Hematopoietic multipotent progenitor cell treated with erythropoietin and hydrocortisone succinate and interleukin-3 and kit ligand, for 8 days (in vitro differentiated cells): Measurements from ENCODE around the gene PRKN.

Source experiments
- DNase-seq: peaks from one replicate; pipeline ENCODE4 v3.0.0-alpha.2; 2015

The PRKN gene

GRCh38 chr6:161745594-161746141 lies 981.9 kb downstream of the PRKN start:
- DNase-seq, result no peak

- DNase-seq, result no peak
Measured at GRCh38 chr6:161745128-161745527, 982.4 kb downstream of the PRKN start.

GRCh38 chr6:161744211-161745067 lies 983.1 kb downstream of the PRKN start:
- DNase-seq, result no peak

GRCh38 chr6:161743509-161744178 lies 983.9 kb downstream of the PRKN start:
- DNase-seq, result no peak

DNA sequence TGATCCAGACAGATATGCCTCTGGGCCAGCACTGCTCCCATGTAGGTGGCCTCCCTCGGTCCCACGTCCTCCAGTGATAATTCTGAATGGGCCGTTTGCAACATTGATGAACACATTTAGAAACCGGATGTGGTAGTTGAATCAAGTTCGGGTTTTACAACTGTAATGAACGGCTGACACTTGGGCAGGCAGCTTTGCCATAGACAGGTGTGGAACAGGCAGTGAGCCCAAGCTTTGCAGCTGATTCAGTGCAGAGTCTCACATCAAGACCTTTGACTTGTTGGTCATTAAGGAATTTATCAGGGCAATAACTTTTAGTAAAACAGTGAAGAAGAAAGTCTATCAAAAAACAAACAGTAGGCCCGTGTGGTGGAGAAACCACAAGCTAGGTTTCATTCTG lies 987.1 kb downstream of the PRKN start:
- no peak for DNase-seq

DNA sequence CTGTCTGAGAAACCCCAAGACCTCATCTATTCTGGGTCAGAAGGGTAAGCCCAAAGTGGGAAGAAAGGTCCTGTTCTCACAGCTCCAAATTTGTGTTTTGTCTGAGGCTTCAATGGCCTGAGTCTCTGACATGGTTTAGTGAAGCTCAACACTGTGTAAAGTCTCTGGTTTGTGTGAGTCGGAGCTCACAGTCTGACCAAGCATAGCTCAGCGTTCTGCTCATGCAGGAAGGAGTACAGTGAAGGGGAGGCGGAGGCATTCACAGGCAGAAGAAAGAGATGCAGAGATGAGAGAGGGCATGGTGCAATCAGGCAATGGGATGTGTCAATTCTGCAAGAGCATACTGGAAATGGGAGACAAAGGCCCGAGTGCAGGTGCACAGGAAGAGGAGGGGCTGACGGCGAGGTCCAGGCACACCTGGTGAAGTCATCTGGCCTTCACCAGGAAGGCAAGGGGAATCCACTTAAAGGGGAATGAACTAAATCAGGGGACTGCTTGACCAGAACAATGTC lies 990.7 kb downstream of the PRKN start:
- DNase-seq, result no peak

DNA sequence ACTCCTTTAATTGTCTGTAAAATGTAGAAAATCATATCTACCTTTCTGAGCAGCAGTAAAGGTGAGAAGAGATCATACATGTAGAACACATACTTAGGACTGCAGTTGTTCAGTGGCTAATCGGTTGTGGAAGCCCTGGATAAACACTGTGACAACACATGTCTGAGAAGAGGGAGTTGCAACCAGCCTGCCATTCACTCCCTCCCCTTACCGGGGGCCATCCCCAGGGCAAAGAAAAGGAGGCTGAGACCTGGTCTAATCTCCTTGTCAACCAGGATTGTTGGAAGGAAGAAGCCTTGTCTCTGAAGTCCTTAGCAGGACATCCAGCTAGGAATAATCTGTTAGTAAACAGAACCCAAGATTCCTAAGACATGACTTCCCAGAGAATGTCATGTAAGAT lies 991.2 kb downstream of the PRKN start:
- no peak for DNase-seq

DNA sequence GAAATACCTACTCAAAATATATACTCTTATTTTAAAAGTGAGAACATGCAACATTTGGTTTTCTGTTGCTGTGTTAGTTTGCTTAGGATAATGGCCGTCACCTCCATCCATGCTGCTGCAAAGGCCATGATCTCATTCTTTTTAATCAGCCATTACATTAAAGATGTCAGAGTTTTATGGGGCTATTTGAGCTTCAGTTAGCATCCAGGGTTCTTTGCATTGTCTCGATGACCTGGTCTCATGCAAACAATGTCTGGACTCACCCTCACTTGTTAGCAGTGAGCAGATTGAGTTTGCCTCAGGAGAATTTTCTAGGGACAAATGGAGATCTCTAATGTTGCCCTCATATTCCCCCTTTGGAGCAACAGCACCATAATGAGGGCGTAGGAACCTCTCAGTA lies 995.0 kb downstream of the PRKN start:
- no peak for DNase-seq

DNA sequence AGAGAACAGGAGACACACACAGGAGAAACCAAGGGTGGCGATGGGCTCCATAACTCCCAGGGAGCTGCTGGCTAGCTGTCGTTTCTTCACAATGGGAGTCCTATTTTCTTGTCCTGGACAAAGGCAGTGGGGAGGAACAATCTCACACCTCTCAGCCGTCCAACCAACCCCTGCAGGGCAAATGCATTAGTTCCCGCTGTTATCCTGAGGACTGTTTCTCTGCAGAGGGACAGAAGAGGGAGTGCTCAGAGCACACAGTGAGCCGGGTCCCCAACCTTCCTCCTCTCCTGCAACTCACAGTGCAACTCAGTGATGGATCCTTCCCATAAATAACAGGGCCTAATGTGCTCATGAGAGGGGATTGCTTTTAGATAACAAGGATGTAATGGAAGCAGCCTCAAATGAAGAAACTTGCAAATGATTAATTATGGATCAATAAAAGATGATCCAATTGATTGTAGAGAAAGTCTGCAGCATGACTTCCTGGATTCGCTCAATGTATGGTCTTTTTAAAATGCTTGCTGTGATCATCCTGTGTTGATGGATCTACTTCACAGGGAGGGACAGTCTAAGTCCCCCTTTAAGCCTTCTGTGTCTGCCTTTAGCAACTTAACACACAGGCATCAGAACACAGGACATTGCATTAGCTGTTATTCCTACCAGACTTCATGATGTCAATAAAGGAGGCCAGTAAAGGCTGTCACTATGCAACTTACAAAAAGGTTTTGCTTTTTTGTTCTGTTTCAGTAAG lies 1000.3 kb downstream of the PRKN start:
- DNase-seq, result no peak

- no peak for DNase-seq
Measured at GRCh38 chr6:161722394-161722793, 1005.2 kb downstream of the PRKN start.

DNA sequence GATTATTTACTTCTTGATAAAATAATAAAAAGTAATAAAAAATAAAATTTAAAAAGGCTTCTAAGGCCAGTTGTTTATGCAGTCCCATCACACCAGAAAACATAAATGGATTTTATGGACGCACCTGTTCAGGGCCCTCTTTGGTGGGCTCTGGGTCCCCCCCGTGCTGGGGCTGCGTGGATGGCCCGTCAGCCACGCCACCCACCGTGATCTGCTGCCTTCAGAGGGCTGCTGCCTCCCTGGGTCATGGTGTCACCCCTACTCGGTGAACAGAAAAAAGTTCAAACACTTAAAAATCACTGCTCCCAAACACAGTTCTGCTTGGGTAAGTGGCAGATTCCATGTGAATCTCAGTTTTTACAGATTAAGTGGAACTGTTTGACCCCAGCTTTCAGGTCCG lies 1006.1 kb downstream of the PRKN start:
- DNase-seq, result no peak

DNA sequence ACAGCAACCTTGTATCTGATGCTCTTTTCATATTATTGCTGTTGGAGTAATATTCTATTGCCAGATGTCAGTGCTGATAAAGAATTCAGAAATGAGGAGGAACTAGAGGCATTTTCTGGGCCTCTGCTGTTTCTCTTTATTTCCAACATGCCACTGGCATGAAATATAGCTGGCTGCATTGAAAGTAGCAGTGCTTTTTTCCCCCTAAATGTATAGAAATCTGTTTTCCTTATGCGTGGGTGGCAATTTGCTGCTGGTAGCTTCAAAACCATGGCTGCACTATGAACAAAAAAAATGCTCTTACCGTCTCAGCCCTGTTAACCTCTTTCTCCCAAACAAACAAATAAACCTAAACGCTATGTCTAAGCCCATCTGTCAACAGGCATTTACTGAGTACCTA lies 1011.4 kb downstream of the PRKN start:
- no peak for DNase-seq

DNA sequence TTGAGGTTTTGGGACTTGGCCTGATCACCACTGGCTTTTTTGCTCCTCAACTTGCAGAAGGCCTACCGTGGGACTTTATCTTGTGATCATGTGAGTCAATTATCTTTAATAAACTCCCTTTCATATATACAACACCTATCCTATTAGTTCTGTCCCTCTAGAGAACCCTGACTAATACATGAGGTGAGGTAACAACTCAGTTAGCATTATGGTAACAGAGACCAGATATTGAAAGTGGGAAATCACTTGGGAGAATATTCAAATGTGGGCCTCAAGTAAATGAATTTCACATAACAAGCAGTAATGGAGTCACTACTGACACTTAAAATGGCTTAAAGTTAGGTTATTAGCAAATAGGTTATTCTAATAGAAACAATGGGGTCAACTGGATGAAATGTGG lies 1015.6 kb downstream of the PRKN start:
- DNase-seq, result no peak

DNA sequence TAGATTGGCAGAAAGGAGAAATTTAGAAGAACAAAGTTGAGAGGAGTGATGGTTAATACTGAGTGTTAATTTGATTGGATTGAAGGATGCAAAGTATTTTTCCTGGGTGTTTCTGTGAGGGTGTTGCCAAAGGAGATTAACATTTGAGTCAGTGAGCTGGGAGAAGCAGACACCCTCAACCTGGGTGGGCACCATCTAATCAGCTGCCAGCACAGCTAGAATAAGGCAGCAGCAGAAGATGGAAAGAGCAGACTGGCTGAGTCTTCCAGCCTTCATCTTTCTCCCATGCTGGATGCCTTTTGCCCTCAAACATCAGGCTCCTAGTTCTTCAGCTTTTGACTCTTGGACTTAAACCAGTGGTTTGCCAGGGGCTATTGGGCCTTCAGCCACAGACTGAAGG lies 1016.1 kb downstream of the PRKN start:
- no peak for DNase-seq

- no peak for DNase-seq
Measured at GRCh38 chr6:161710698-161711097, 1016.9 kb downstream of the PRKN start.

GRCh38 chr6:161701056-161701455 lies 1026.5 kb downstream of the PRKN start:
- no peak for DNase-seq

GRCh38 chr6:161696801-161697200 lies 1030.8 kb downstream of the PRKN start:
- no peak for DNase-seq

GRCh38 chr6:161694995-161695394 lies 1032.6 kb downstream of the PRKN start:
- peak; percentile 11 for DNase-seq

DNA sequence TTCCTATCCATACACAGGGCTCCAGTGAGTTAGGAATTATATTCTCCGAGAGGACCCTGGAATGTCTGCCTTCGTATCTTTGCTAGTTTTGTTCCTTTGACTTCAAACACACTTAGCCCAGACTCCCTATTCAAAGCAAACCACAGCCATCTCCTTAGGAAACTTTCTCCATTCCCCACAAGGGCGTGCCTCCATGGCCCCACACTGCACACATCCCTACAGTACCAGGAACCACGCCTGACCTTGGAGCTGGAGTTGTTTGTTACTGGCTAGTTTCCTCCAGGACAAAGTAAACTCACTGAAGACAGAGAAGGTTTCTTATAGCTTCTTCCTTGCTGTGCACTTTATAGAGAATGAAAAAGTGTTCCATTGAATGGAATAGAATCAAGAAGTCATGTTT lies 1040.9 kb downstream of the PRKN start:
- no peak for DNase-seq

DNA sequence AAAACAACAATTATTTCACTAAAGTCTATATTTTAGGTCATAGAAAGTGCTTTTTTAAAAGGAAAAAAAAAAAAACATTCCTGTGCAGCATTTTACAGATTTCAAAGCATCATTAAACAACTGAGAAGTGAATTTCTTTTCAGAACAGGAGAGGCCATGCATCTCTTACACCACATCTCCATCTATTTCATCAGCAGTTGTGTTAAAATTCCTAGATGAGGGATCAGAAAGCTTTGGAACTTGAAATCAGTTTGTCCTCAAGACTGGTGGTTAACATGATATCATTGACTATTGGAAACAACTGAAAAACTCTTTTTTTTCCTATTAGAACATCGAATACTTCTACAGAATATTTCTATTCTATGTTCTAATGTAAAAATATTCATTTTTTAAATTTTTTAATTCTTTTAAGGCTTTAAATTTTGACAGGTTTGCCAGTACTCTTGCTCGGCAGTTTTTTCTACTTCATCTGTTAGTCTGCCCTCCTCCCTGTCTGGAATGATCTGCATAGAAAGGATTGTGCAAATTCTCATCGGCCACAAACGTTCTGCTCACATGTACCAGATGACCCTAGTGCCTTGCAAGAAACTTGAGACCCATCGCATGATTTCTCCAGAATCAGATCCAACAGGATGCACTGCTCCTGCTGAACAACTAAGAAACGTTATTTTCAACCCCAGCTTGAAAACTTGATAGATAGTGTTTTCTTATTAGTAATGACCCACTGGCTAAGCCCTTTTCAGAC lies 1042.7 kb downstream of the PRKN start:
- no peak for DNase-seq

DNA sequence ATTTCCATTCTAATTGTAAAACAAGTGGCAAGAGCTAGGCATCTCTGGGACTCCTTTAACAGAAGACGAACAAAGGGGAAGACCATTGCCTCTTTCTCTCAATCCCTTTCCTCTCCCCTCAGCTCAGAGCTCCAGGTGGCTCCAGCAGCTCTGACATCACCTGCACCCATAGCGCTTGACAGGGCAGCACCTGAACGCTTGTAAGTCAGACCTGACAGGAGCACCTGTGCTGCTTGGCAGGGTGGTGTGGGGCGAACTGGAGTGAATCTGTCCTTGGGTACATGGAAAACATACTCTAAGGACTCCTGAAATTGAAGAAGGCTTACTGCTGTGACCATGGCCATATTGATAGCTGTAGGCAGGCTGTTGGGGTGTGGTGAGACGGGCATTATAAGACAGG lies 1044.2 kb downstream of the PRKN start:
- no peak for DNase-seq

DNA sequence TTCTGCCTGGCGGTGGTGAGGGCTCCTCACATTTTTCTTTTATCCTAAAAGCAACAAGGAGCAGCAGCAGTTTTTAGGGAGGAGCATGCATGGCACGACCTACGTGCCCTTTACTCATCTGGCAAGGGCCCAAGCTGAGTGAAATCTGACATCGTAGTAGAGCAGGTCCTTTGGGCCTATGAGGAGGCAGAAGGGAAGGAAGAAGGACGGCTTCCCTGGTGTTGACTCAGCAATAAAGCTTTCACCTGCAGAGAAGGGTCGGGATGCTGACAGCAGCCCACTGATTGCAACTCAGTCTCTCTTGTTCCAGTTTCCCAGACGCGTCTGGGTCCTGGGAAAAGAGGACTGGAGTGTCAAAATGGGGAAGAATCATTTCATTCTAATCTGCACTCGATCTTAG lies 1044.6 kb downstream of the PRKN start:
- no peak for DNase-seq
